Natural killer cell treated with Interleukin-12 subunit alpha and Interleukin-12 subunit beta and Interleukin-15 and Interleukin-18, amount 100 ng/mL, for 72 hours (primary cell): Measurements from ENCODE around the gene MAG. TPM values are rescaled to one million over a fixed set of nuclear protein-coding genes. Genes with fewer than 3 reads are reported as not detected.

Experiments
- ATAC-seq, 2 donors: fragments of 150-1000 bp; cut with Tn5 transposase in 1 of 2; sonication (Bioruptor Pico), chemical (Tn5 transposase) in 1 of 2; 2 replicates each; pipeline ENCODE4 v1.10.0; 2021
- DNase-seq: peaks from one replicate; pipeline ENCODE4 v3.0.0; 2022; ENCODE audit warnings: low spot score
- H3K27ac Mint-ChIP-seq, 2 donors: 1 replicate in 1 of 2; 2 replicates in 1 of 2; pipeline ENCODE4 v1.8.0; 2022; ENCODE audit warnings: mixed read lengths in 2 of 2, mild to moderate bottlenecking in 1 of 2, moderate library complexity in 1 of 2
- H3K27me3 Mint-ChIP-seq, 2 donors: 1 replicate in 1 of 2; 2 replicates in 1 of 2; pipeline ENCODE4 v1.8.0; 2022; ENCODE audit warnings: mixed read lengths in 2 of 2
- H3K36me3 Mint-ChIP-seq: one replicate; pipeline ENCODE4 v1.8.0; 2022; ENCODE audit warnings: mixed read lengths
- H3K4me1 Mint-ChIP-seq, 2 donors: 1 replicate in 1 of 2; 2 replicates in 1 of 2; pipeline ENCODE4 v1.8.0; 2022; ENCODE audit warnings: low read depth in 2 of 2, mixed read lengths in 2 of 2, mild to moderate bottlenecking in 1 of 2
- H3K4me3 Mint-ChIP-seq: one replicate; pipeline ENCODE4 v1.8.0; 2022; ENCODE audit warnings: mixed read lengths
- H3K9me3 Mint-ChIP-seq: 2 replicates; pipeline ENCODE4 v1.8.0; 2022; ENCODE audit warnings: mixed read lengths
- total RNA-seq, 2 donors: library from RNA; stranded (reverse); gene quantifications; one replicate each; pipeline ENCODE4 v1.2.3, GENCODE V29; 2022

Gene MAG
- total RNA-seq, 2 donors from 2014 or later = 0.38 TPM; not detected in 1

DNA sequence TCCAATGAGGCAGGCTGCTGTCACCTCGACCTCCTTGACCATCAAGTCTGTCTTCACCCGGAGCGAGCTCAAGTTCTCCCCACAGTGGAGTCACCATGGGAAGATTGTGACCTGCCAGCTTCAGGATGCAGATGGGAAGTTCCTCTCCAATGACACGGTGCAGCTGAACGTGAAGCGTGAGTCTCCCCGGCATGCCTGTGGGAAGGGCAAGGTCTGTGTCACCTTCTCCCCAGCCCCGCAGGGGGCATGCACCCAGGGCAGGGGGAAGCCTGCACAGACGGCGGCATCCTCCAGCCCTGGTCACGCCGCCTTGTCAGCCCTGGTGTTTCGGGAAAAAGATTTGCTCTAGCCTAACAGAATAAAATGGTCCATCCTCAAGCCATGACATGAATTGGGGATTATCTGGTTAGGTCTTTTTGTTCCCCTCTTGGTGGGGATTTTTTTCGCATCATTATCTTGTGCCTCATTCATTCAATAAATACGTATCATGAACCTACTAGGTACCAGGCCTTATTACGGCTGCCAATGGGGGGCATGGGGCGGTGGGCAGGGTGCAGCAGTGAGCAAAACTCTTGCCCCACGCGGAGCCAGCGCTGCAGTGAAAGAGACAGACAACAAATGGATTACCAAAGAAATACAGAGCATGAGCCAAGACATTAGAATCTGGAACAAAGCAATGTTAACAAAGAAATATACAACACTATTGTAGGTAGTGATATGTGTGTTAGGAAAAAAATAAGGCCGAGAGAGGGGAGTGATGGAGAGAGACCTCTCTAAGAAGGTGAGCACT is 44.4 kb downstream of the MAG start:
- ATAC-seq (no peak), DNase-seq (peak; percentile 56)
- no peaks in the 10 kb centered on the region for H3K36me3 Mint-ChIP-seq
- H3K9me3 Mint-ChIP-seq = no peaks in the 10 kb centered on the region
- peak overlapping the region; percentile 80 to 82 for H3K27ac Mint-ChIP-seq
- peaks cover 7 to 8% of the 10 kb centered on the region in 2 donors for H3K27me3 Mint-ChIP-seq
- H3K4me1 Mint-ChIP-seq = peaks cover 11 to 14% of the 10 kb centered on the region in 2 donors
- H3K4me3 Mint-ChIP-seq = no peak overlapping the region

DNA sequence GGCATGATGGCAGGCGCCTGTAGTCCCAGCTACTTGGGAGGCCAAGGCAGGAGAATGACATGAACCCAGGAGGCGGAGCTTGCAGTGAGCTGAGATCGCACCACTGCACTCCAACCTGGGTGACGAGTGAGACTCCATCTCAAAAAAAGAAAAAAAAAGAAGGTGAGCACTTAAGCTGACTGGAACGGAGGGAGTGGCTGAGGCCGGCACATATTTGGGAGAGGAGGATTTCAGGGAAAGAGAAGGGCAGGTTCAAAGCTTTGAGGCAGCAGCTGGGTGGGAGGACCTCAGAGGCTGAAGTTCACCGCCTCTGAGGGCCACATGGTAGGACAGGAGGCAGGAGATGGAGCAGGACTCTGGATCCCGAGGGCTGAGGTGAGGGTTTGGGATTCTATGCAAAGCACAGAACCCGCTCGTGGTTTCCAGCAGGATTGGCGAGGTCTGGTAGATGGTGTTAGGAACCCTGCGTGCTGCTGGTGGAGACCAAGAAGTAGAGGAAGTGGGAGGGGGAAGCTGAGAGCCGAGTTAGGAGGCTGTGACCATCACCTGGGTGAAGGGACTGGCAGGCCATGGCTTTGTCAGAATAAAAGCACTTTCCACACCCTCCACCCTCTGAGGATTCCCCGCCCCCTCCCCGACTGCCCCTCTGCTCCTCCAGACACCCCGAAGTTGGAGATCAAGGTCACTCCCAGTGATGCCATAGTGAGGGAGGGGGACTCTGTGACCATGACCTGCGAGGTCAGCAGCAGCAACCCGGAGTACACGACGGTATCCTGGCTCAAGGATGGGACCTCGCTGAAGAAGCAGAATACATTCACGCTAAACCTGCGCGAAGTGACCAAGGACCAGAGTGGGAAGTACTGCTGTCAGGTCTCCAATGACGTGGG is 45.4 kb downstream of the MAG start:
- DNase-seq (peak; percentile 12), ATAC-seq (no peak)
- Mint-ChIP-seq H3K9me3 (no peaks in the 10 kb centered on the region), H3K36me3 (no peaks in the 10 kb centered on the region), H3K4me3 (no peak overlapping the region), H3K27ac (peak overlapping the region in 1 of 2 donors; percentile 53), H3K4me1 (peaks cover 18 to 20% of the 10 kb centered on the region in 2 donors), H3K27me3 (peaks cover 10 to 11% of the 10 kb centered on the region in 2 donors)

DNA sequence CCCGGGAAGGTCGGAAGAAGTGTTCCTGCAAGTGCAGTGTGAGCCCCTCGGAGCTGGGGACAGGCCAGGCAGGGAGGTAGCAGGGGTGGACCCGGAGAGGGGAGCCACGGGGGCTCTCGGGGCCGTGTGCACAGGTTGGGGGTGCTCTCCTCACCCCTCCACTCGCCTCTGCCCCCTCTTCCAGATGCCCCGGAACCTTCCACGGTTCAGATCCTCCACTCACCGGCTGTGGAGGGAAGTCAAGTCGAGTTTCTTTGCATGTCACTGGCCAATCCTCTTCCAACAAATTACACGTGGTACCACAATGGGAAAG is 46.0 kb downstream of the MAG start:
- ATAC-seq (no peak), DNase-seq (peak; percentile 53)
- Mint-ChIP-seq H3K4me1 (peaks cover 21 to 22% of the 10 kb centered on the region in 2 donors), H3K4me3 (no peak overlapping the region), H3K27me3 (peaks cover 15% of the 10 kb centered on the region in 2 donors), H3K9me3 (no peaks in the 10 kb centered on the region), H3K27ac (no peak overlapping the region), H3K36me3 (no peaks in the 10 kb centered on the region)

DNA sequence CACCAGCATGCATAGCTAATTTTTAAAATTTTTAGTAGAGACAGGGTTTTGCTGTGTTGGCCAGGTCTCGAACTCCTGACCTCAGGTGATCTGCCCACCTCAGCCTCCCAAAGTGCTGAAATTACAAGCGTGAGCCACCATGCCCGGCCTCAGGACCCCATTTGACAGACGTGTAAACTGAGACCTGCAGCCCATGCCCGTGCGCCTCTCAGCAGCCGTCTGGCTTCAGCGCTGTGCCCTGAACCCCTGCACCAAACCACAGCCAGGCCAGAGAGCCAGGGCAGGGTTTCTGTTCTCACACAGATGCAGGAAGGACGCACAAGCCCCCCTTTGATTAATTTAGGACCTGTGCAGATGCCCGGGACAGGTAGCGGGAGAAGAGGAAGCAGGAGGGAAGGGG is 48.5 kb downstream of the MAG start:
- H3K9me3 Mint-ChIP-seq = no peaks in the 10 kb centered on the region
- no peaks in the 10 kb centered on the region for H3K36me3 Mint-ChIP-seq
- no peak overlapping the region for H3K4me3 Mint-ChIP-seq
- DNase-seq = peak; percentile 12
- no peak for ATAC-seq
- no peak overlapping the region for H3K27ac Mint-ChIP-seq
- peaks cover 11 to 15% of the 10 kb centered on the region in 2 donors for H3K27me3 Mint-ChIP-seq
- H3K4me1 Mint-ChIP-seq = peaks cover 10 to 17% of the 10 kb centered on the region in 2 donors

DNA sequence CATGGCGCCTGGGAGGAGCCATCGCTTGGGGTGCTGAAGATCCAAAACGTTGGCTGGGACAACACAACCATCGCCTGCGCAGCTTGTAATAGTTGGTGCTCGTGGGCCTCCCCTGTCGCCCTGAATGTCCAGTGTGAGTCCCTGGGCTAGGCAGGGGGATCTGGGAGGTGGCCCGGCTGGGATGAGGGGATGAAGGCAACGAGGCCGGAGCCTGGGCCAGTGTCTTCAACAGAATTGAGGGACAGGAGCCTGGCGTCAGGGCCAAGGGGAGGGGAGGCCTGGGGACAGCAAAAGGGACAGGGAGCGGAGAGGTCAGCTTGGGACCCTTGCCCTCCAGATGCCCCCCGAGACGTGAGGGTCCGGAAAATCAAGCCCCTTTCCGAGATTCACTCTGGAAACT is 49.0 kb downstream of the MAG start:
- Mint-ChIP-seq H3K4me1 (peaks cover 16 to 23% of the 10 kb centered on the region in 2 donors), H3K27me3 (peaks cover 11 to 15% of the 10 kb centered on the region in 2 donors), H3K36me3 (no peaks in the 10 kb centered on the region), H3K9me3 (no peaks in the 10 kb centered on the region), H3K27ac (no peak overlapping the region), H3K4me3 (no peak overlapping the region)
- no peak for ATAC-seq
- peak; percentile 41 for DNase-seq

DNA sequence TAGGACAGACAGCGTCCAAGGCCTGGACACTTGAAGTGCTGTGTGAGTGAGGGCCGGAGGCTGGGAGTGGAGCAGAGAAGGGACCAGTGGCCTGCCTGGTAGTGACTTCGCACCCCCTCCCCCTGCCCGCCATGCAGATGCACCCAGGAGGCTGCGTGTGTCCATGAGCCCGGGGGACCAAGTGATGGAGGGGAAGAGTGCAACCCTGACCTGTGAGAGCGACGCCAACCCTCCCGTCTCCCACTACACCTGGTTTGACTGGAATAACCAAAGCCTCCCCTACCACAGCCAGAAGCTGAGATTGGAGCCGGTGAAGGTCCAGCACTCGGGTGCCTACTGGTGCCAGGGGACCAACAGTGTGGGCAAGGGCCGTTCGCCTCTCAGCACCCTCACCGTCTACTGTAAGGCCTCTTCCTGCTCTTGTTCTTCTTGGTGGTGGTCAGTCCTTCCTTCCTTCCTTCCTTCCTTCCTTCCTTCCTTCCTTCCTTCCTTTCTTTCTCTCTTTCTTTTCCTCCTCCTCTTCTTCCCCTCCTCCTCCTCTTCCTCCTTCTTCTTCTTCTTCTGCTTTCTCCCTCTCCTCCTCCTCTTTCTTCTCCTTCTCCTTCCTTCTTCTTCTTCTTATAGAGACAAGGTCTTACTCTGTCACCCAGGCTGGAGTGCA is 49.7 kb downstream of the MAG start:
- Mint-ChIP-seq H3K4me1 (peaks cover 21 to 27% of the 10 kb centered on the region in 2 donors), H3K27me3 (peaks cover 11 to 15% of the 10 kb centered on the region in 2 donors), H3K27ac (peak overlapping the region in 1 of 2 donors; percentile 29), H3K9me3 (no peaks in the 10 kb centered on the region), H3K36me3 (no peaks in the 10 kb centered on the region), H3K4me3 (no peak overlapping the region)
- no peak for ATAC-seq
- peak; percentile 55 for DNase-seq

DNA sequence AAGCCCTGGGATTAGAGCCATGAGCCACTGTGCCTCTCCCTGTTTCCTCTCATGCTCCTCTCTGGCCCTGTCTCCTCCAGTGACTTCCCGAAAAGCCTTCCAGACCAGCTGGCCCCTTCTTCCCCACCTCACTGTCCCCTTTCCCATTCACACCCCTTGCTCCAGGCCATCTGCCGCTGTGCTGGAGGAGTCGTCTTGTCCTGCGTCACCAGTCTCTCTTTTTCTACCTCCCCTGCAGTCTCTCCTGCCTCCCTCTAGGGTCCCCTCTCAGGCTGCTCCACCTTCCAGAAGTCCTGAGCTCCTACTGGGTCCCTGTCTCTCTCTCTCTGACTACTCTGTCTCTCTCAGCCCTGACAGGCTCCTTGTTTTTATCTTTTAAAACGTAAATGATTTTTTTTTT is 50.5 kb downstream of the MAG start:
- peaks cover 28 to 30% of the 10 kb centered on the region in 2 donors for H3K4me1 Mint-ChIP-seq
- peaks cover 11 to 15% of the 10 kb centered on the region in 2 donors for H3K27me3 Mint-ChIP-seq
- H3K9me3 Mint-ChIP-seq = no peaks in the 10 kb centered on the region
- no peak for ATAC-seq
- H3K36me3 Mint-ChIP-seq = no peaks in the 10 kb centered on the region
- no peak for DNase-seq
- no peak overlapping the region for H3K4me3 Mint-ChIP-seq
- H3K27ac Mint-ChIP-seq = peak overlapping the region in 1 of 2 donors; percentile 29

DNA sequence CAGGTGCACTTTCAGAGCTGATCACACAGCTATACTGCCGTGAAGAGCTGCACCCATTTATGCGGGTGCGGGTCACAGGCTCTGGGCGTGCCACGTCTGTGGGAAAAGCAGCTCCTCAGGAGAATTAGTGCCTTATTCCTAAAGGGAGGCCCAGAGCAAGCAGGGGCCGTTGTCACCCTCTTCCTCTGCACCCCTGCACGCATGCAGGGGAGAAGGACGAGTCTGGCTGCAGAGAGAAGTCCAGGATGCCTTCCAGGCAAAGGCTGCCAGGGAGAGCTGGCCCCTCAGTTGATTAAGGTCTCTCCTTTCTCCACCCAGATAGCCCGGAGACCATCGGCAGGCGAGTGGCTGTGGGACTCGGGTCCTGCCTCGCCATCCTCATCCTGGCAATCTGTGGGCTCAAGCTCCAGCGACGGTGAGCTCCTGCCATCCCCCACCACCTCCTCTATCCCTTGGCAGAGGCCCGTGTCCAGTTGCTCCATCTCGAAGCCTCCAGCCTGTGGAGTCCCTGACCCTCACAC is 52.6 kb downstream of the MAG start:
- H3K9me3 Mint-ChIP-seq = no peaks in the 10 kb centered on the region
- no peak for DNase-seq
- no peak overlapping the region for H3K4me3 Mint-ChIP-seq
- peaks cover 39 to 44% of the 10 kb centered on the region in 2 donors for H3K4me1 Mint-ChIP-seq
- no peak for ATAC-seq
- no peaks in the 10 kb centered on the region for H3K36me3 Mint-ChIP-seq
- H3K27ac Mint-ChIP-seq = no peak overlapping the region
- peaks cover 10 to 15% of the 10 kb centered on the region in 2 donors for H3K27me3 Mint-ChIP-seq

DNA sequence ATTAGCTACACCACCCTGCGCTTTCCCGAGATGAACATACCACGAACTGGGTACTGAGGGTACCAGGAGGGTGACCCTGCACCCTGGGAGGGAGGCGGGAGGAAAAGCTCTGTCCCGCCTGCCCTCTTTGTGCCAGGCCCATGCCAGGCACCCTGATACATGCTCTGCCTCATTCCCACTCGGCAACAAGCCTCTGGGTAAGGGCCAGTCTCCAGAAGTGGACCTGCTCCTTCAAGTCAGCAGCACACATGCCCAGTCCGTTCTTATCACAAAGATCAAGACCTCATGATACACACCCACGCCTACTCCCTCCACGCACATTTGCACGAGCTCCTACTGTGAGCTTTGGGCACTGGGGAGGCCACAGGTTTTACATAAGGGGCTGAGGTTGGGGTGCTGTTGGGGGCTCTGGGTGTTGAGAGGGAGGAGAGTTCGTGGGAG is 53.7 kb downstream of the MAG start:
- Mint-ChIP-seq H3K9me3 (no peaks in the 10 kb centered on the region), H3K27ac (peak overlapping the region; percentile 94 to 97), H3K27me3 (peaks cover 10 to 15% of the 10 kb centered on the region in 2 donors), H3K4me1 (peaks cover 42 to 46% of the 10 kb centered on the region in 2 donors), H3K36me3 (no peaks in the 10 kb centered on the region), H3K4me3 (peak overlapping the region; percentile 81)
- no peak for DNase-seq
- ATAC-seq = peak in 1 of 2 donors; percentile 2

DNA sequence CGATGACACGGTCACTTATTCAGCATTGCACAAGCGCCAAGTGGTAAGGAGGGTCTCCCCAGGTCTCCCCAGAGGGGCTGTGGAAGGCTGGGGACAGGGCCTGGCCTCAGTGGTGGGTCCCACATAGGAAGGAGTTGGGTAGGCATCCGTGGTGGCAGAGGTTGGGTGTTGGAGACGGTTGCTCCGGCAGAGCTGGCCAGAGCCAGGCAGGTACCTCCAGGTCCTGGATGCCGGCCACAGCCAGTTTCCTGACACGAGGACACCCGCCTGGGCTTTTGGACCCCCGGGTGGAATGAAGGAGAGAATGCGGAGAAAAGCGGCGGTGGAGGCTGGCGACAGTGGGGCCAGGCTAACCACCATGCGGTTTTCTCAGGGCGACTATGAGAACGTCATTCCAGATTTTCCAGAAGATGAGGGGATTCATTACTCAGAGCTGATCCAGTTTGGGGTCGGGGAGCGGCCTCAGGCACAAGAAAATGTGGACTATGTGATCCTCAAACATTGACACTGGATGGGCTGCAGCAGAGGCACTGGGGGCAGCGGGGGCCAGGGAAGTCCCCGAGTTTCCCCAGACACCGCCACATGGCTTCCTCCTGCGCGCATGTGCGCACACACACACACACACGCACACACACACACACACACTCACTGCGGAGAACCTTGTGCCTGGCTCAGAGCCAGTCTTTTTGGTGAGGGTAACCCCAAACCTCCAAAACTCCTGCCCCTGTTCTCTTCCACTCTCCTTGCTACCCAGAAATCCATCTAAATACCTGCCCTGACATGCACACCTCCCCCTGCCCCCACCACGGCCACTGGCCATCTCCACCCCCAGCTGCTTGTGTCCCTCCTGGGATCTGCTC is 54.5 kb downstream of the MAG start:
- peak overlapping the region; percentile 94 to 97 for H3K27ac Mint-ChIP-seq
- no peaks in the 10 kb centered on the region for H3K36me3 Mint-ChIP-seq
- DNase-seq (peak; percentile 89), ATAC-seq (peak; percentile 76 to 85)
- H3K27me3 Mint-ChIP-seq = peaks cover 10 to 15% of the 10 kb centered on the region in 2 donors
- peaks cover 42 to 46% of the 10 kb centered on the region in 2 donors for H3K4me1 Mint-ChIP-seq
- peak overlapping the region; percentile 81 for H3K4me3 Mint-ChIP-seq
- H3K9me3 Mint-ChIP-seq = no peaks in the 10 kb centered on the region

DNA sequence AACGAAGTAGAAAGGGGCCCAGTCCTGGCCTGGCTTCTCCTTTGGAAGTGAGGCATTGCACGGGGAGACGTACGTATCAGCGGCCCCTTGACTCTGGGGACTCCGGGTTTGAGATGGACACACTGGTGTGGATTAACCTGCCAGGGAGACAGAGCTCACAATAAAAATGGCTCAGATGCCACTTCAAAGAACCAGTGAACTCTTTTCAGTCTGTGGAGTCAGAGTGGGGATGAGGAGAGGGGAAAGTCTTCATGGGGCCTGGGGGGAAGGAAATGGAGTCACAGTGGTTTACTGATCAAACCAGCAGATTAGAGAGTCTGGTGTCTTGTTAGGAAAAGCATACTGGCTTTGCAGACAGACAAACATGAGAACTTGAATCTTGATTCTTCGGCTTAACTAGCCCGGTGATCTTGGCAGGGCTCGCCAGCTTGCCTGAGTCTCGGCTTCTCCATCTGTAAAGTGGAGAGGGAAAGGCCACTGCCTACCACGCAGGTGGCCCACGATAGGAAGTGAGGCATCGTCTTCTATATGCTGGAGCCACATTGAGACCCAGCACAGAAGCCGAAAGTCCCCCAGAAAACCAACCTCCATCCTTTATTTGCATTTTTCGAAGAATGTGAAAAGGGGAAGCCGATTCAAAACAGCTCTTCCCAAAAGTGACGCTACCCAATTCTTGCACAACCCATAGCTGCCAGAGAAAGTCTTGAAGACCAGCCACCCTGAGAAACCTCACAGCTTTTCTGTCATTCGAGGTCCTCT is 55.4 kb downstream of the MAG start, which contains the start of gene FFAR1:
Gene FFAR1 (plus strand): TSS at position 732 of the 759 bp plus-strand sequence. CDS start 3,650 bp downstream, outside the sequence.
- Mint-ChIP-seq H3K27ac (peak within 1 kb of the TSS; percentile 94 to 97), H3K36me3 (no peaks in the 10 kb centered on the region), H3K4me1 (peaks cover 35 to 40% of the 10 kb centered on the region in 2 donors), H3K4me3 (peak within 1 kb of the TSS; percentile 81), H3K9me3 (no peaks in the 10 kb centered on the region), H3K27me3 (peaks cover 5 to 11% of the 10 kb centered on the region in 2 donors)
- DNase-seq (peak; percentile 88), ATAC-seq (peak; percentile 73 to 77)

DNA sequence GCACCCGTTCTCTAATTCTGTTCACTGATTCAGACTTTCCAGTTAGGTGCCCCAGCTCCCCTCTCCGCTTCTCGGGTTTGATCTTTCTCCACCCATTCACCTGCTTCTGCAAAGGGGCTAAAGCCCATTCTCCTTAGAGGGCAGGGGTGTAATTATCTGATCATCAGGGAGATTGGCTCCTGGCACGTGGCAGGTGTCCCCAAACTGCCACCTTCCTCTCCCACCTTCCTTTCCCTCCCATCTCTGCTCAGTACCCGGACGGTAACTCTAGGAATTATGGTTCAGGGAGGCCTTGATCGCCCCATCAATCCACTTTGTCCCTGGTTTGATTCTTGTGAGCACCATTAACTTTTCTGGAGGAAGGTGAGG is 56.0 kb downstream of the MAG start:
- Mint-ChIP-seq H3K4me1 (peaks cover 32 to 41% of the 10 kb centered on the region in 2 donors), H3K9me3 (no peaks in the 10 kb centered on the region), H3K27ac (peak overlapping the region; percentile 94 to 97), H3K36me3 (no peaks in the 10 kb centered on the region), H3K27me3 (peaks cover 2 to 7% of the 10 kb centered on the region in 2 donors), H3K4me3 (peak overlapping the region; percentile 81)
- ATAC-seq (no peak), DNase-seq (no peak)
